Stimulated activated CD8-positive, alpha-beta memory T cell treated with anti-CD3 and anti-CD28 coated beads, Interleukin-7, amount 100 ng/mL, for 1 hour (primary cell): ENCODE measurements around the gene LARP6.
"Not testable (repeated sequence)": the region's sequence is repeated elsewhere in the genome, so short reads cannot be mapped to it uniquely, and the experiment has no call there.

Experiments used
- DNase-seq, 2 donors: peaks; one replicate each; pipeline ENCODE4 v3.0.0-alpha.2; 2020; ENCODE audit warnings: low read depth in 2 of 2

Gene LARP6

DNA sequence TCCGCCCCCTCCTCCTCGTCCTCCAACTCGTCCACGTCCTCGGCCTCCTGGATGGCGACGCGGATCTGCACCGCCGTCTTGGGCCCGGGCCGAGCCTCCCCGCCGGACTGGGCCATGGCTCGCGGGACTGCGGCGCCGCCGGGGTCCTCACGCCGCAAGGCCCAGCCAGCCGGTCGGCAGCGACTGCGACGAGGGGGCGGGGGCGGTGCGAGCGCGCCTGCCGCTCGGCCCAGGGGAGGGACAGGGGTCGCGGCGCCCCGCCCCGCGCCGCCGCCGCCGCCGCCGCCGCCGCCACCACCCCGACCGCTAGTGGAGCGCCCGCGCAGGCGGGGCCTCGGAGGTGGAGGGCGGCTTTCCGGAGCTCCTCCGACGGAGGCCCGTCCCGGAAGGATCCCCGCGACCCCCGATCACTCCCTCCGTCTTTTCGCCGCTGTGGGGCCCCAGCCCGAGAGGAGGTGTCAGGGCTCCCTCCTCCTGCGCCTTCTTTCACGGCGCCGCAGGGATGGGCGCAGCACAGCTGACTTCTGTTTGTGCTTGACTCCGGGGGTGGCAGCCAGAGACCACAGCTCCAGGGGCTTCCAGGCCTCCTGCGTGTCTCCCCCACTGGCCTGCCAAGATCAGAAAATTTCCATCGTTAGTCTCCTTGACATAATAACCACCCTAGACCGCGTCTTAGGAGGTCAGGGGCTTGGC is at the start of gene LARP6:
Gene LARP6 (minus strand): TSS at position 185 of the 693 bp plus-strand sequence. CDS start 69 bp downstream, at position 116.
- DNase-seq = no peak

DNA sequence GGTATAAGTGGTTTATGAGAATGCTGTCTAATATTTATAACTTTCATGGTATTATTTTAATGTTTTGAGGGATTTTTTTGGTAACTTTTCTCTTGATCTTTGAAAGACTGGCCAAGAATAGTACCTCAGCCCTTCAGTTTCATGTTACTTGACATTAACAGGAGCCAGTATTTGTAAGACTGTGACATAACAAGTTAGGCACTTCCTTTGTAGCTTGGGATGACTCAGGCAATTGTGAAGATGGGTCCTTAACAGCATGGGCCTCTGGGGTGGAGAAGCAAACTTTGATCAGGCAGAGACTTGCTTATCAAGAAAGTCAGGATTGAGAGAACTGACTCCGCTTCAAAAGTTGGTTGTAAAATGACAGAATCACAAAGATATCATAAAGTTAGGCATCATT is 48.1 kb upstream of the LARP6 start:
- DNase-seq = no peak

DNA sequence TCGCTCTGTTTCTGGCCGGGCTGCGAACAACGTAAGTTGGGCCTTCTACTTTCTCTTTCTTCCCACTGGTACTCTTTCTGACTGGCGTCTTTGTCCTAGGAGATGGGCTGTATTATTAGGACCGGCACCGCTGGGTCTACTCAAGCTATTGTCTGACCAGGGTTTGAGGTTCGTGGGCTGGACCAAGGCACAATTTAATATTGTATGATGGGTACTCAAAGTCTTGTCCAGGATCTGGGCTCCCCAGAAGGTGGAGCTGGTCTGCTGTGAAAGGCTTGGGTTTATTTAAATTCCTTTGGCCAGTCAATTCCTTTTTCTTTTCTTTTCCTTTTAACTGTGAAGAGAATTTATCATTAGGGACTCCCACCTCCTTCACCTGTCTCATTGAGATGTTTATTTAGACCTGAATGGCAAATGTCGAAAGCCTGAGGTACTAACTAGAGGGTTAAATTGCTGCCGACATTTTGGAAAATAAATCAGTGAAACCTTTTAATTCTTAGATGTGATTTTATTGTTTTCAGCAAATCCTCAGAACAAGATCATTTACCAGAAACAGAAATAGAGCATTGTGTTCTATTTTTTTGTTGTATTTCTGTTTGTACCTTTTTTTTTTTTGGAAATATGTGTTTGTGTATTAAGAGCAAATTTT is 39.1 kb upstream of the LARP6 start:
- DNase-seq = no peak

DNA sequence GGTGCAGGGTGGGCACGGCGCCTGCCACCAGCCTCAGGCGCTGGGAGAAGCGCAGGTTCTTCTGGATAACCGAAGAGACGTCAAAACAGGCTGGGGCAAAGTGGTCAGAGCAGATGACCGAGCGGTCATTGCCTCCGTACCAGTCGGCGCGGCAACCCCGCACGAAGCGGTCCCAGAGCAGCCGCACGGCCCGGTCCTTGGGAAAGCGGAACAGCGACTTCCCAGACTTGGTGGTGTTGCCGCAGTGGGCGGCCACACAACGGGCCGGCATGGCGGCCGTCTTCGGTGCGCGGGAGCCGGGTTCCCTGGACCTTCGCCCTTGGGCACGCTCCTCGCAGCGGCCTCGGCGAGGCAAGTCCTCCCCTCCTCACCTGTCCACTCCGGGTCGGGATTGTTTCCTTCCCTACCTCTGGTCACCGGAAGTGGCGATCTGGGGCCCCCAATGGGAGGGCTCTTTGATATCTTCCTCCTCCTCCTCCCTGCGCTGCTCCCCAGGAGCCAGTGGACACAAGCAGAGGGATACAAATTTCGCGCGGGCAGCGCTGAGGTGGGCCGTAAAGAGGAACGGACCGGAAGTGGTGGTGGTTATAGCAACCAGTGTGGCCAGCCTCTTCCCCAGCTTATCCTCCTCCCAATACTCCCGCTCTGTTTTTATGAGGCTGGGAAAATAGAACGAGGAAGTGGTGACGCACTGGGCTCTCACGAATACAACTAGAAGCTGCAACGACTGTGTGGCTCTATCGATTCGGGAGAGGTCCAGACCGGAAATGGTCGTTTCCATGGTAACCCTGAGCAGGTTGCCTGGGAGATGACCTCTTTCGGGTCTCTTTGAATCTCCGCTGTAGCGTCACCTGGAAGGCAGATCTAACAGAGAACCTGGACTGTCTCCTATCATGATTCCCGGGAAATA is 38.3 kb upstream of the LARP6 start, which contains the start of the genes LRRC49 and THAP10:
Gene LRRC49 (plus strand): TSS at position 825 of the 910 bp plus-strand sequence. CDS start 69 bp downstream, at position 894.
Gene THAP10 (minus strand): TSS at position 432 of the 910 bp plus-strand sequence. CDS start 161 bp downstream, at position 271.
- DNase-seq = no peak

DNA sequence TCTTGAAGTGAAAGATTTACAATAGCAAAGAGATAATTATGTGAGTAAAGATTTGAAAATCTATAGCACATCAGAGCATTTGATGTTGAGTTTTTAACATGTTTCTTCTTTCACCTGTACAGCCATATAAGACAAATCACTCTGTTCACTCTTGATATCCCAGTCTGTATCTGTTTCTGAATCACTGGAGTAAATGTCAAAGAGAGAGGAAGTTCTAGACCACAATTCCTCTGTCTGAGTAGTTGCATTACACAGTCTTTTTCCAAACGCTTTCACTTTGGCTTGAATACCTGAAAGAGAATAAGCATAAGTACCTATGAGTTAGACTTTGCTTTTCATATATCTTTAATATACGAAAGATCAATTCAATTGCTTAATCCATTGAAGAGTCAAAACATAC is 28.4 kb upstream of the LARP6 start:
- DNase-seq = no peak

DNA sequence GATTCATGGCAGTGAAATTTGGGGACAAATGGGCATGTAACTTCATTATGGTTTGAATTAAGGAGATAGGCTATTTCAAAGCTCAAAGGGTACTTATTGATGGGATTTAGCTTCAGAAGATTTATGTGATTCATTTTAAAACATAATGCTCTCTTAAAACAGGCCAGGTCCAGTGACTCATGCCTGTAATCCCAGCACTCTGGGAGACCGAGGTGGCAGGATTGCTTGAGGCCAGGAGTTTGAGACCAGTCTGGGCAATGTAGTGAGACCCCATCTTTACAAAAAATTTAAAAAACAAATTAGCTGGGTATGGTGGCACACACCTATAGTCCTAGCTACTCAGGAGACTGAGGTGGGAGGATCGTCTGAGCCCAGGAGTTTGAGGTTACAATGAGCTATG is 26.8 kb upstream of the LARP6 start:
- no peak for DNase-seq

DNA sequence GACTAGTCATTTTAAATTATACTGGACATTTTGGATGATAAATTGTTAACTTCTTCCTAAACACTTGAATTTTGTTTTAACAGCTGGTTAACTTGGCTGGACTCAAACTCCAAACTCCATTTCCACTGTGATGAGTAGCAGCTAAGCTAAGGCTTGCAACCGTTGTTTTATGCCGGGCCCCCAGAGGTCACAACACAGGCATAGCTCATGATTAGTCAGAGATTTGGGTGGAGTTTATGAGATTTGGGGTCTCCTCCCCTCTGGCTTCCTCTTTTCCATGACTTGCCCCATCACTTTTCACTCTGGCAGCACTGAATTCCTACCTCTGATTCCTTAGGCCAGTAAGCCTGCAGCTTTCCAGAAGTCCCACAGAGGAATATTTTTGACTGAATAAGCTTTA is 25.4 kb upstream of the LARP6 start:
- no peak for DNase-seq

DNA sequence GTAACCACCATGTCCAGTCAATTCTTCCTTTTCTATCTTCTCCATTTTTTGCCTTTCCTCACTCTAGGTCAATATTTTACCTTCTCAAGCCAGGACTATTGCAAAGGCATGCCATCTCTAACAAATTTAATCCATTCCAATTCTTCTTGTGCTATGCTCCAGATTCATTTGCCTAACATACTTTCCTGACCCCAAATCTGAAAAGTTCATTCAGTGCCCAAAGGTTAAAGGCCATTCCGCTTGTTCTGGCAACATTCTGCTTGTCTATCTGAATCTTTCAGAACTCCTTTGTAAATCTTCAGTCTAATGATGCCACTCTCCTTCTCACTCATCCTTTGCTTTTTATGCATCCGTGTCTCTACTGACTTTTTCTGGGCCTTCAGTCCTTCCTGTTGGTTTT is 22.7 kb upstream of the LARP6 start:
- DNase-seq = no peak

DNA sequence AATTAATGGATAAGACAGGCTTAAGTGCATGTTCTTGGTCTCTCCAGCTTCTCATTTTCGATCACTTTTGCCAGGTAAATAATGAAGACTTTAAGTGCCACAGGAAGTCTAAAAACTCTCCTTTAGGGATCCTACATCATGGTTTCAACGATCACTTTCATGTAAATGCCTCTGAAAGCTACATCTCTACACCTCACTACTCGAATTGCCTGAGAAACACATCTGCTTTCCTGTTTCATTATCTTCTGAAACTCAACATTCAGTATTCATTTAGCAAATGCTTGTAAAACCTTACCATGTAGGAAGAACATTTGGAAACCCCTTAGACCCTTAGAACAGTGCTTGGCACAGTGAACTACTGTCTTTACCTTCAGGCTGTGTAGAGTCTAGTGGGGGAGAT is 22.1 kb upstream of the LARP6 start:
- DNase-seq = no peak

DNA sequence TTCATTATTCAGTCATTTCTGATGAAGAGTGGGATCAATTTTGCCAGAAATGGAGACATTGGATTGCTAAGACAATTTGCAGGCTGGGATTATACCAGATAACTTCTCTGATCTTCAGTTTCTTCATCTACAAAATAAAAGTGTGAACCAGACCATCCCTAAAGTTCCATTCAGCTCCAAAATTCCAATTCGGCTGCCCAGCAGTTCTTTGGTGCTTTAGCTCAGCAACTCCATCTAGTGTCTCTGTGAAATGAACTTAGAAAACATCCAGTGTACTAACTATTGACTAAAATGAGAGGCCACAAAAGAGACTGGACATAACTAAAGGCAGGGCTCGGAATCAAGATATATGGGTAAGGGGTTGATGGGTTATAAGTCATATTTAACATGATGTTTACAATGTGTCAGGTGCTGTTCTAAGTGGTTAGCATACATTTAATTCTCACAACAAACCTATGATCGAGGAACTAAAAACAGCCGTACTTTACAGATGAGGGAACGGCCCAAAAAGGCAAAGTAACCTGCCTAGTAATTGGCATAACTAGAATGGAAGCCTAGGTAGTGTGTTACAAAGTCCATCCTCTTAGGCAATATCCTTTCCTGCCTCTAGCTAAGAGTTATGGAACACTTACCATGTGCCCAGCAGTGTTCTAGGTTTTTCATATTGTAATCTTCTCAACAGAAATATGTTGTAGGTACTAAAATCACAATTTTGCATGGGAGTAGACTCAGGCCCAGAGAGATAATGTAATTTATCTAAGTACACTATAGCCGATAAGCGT is 21.2 kb upstream of the LARP6 start:
- DNase-seq = no peak

DNA sequence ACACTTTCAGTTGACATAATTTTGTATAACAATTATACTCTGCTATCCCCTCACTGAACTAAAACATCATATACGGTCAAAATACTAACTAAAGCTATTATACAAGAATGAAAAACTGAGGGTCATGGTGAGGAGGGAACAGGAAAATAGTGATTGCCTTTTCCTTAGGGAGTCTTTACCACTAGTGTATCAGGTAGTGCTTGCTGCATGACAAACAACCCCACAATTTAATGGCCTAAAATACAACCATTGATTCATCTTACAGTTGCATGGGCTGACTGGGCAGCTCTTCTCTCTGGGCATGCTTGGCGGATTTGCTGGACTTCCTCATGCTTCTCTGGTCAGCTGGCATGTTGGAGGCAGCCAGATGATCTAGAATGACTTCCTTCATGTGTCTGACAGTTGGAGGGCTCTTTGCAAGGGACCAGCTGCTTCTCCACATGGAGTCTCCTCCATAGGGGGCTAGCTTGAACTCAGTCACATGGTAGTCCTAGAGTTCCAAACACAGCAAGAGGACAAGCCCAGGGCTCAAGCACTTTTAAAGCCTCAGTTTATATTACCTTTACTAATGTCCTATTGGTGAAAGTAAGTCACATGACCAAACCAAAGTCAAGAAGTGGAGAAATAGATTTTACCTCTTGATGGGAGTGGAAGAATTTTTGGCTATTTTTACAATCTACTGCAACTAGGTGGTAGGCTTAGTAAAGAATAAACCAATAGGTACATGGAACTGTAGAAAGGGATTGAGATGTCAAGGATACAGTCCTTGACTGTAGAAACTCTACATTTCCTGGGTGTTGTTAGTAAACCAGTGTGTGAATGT is 19.5 kb upstream of the LARP6 start:
- DNase-seq = no peak

DNA sequence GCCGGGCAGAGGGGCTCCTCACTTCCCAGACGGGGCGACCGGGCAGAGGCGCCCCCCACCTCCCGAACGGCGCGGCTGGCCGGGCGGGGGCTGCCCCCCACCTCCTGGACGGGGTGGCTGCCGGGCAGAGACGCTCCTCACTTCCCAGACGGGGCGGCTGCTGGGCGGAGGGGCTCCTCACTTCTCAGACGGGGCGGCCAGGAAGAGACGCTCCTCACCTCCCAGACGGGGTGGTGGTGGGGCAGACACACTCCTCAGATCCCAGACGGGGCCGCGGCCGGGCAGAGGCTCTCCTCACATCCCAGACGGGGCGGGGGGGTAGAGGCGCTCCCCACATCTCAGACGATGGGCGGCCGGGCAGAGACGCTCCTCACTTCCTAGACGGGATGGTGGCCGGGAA is 17.5 kb upstream of the LARP6 start:
- DNase-seq = not testable (repeated sequence)

DNA sequence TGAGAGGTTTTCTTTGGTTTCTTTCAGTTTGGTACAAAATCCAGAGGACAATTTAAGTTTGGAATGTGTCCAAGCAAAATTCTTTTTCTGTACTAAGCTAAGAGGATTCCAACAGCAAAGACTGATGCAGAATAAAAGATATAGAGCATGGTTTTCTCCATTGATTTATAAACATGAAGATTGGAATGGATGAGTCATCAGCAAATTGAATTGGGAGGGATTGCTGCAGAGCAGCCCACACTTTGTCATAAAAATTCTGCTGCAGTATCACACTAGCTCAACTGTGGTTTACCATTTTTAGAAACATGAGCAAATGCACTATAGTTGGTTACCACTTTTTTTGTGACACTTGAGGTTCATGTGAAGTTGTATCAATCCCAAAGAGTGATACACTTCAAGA is 16.1 kb upstream of the LARP6 start:
- no peak for DNase-seq

DNA sequence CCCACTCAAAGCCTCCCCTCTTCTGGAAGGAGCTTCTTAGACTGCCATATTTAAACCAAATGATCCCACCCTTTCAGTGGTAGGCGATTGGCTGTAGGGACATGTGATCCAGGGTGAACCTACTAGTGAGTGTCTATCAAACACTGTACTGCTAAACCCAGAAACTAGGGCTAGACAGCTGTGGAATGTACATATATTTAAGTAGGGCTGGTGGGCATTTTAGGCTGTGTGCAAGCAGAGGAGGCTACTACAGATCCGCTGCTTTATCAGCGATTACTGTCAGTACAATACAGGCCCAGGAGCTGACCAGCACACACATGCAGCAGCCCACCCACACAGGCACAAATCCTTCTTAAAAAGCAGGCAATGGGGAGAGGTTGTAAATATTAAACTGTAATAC is 15.4 kb upstream of the LARP6 start:
- DNase-seq = no peak

DNA sequence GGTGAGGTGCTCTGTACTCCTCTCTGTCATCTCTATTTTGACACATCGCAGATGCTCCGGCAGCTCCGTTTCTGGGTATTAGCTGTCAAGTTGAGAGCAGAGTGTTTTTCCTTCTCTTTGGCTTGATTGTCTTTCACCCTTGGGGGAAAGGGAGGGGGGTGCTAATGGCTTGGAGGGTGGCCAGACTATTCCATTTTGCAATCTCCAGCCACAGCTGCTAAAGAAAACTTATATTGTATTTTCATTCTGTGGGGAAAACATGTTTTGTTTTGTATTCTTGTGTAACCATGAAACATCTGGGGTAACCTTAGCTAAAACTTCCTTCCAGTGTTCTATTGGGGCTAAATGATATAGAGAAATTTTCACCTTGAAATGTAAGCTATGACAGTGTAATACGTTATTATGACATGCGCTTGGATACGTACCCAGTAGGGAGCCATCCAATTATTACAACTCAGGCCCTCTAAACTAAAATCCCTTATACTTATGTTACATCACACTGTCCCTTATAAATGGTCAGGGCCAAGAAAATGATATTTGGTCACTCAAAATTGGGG is 14.0 kb upstream of the LARP6 start:
- DNase-seq = no peak

DNA sequence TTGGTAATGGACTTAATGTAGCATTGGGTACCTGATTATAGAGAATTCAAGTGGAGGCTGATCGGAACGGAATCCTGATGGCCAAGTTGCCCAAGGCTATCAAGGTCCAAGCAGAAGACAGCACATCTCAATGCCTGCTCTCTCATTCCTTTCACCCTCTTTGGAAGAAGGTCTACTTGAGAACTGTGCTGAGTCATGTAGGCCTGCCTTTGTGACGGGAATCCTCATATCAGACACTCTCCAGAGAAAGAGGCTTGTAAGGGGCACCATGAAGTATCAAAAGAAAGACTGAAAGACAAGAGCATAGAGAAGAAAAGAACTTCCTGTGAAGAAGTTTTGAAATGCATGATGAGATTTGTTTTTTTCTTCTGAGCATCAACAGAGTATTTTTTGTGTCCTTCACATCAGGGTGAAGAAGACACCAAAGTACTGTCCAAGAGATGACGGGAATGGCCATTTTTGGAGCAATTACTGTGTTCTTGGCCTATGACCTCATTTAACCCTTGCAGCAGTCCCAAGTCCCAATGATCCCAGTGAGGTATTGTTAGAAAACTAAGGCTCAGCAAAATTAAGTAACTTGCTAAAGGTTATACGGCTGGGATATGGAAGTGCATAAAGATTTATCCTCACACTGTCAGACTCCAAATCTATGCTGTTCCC is 13.2 kb upstream of the LARP6 start:
- no peak for DNase-seq

DNA sequence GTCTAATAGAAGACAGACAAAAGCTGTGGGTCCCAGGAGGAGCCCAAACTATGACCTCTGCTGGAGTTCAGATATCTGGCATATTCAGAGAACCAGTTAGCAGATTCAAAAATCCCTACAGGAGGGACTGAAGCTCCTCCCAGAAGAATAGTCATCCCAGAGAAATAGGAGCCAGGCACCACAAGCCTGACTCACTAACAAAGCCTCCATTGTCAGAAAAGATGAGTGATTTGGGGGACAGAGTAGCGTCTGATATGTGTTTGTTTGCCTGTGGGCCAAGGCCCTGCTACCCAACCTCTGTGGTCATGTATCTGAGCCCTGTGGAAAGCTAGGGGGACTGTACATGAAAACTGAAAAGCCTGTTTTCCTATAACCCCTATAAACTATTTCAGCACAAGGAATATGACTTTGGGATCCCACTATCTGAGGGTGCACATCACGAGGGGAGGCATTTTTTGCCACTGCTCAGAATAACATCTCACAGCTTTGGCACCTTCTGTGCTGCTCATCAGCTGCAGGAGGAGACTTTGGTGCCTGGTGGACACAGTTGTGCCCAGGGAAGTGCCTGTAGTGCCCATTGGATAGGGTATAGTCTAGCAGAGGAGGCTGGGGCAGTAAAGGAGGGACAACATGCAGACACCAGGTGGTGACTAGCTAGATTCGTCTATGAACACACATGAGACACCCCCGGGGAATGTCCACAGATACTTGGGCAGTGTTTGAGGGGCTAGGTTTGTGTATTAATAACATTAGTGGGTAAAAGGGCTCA is 9.7 kb upstream of the LARP6 start:
- DNase-seq = no peak

DNA sequence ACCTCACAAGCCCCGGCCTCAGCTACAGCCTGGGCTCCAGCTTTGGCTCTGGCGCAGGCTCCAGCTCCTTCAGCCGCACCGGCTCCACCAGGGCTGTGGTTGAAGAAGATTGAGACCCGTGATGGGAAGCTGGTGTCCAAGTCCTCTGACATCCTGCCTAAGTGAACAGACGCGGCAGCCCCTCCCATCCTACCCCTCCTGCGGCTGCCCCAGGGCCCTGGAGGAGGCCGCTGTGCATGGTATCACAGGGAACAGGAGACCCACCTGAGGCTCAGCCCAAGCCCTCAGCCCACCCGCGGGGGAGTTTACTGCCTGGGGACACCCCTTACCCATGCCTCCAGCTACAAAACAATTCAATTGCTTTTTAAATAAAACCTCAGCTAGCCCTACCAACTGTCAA is 6.0 kb upstream of the LARP6 start:
- DNase-seq = no peak

DNA sequence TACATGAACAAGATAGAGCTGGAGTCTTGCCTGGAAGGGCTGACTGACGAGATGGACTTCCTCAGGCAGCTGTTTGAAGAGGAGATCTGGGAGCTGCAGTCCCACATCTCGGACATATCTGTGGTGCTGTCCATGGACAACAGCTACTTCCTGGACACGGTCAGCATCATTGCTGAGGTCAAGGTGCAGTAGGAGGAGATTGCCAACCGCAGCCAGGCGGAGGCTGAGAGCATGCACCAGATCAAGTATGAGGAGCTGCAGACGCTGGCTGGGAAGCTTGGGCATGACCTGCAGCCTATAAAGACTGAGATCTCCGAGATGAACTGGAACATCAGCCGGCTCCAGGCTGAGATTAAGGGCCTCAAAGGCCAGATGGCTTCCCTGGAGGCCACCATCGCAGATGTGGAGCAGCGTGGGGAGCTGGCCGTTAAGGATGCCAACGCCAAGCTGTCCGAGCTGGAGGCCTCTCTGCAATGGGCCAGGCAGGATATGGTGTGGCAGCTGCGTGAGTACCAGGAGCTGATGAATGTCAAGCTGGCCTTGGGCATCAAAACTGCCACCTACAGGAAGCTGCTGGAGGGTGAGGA is 5.5 kb upstream of the LARP6 start:
- DNase-seq = no peak
